ENCODE measurements around the gene INPP4A. TPM values are rescaled to one million over a fixed set of nuclear protein-coding genes. Genes with fewer than 3 reads are reported as not detected.
A peak's percentile ranks its signal among the peaks of the same experiment; 100 is the strongest.

Gene INPP4A
- total RNA-seq, 1 experiment from 2014 or later: 15.2 TPM

- no peak for DNase-seq (ENCODE audit: low spot score)
These were observed 13.5 kb downstream of the INPP4A start for GRCh38 chr2:98458207-98458606.

GRCh38 chr2:98458667-98459380 lies 14.2 kb downstream of the INPP4A start:
- DNase-seq (ENCODE audit: low spot score): no peak
- in situ Hi-C loops (cut with HindIII; ENCODE audit: low sequenced_read_pairs): no loop called here

More at GRCh38 chr2:98458207-98458606, 13.5 kb downstream of the INPP4A start:
- in situ Hi-C loops (cut with HindIII; ENCODE audit: low sequenced_read_pairs): no loop called here

GRCh38 chr2:98459496-98460175 lies 15.0 kb downstream of the INPP4A start:
- in situ Hi-C loops (cut with HindIII; ENCODE audit: low sequenced_read_pairs): no loop called here
- DNase-seq (ENCODE audit: low spot score): peak; percentile 57

GRCh38 chr2:98460573-98461497 lies 16.2 kb downstream of the INPP4A start:
- no peak for DNase-seq (ENCODE audit: low spot score)
- in situ Hi-C loops (cut with HindIII; ENCODE audit: low sequenced_read_pairs): no loop called here

- peak; percentile 52 for DNase-seq (ENCODE audit: low spot score)
- in situ Hi-C loops (cut with HindIII; ENCODE audit: low sequenced_read_pairs): no loop called here
These were observed 16.9 kb downstream of the INPP4A start for GRCh38 chr2:98461498-98462049.

- in situ Hi-C loops (cut with HindIII; ENCODE audit: low sequenced_read_pairs): no loop called here
These were observed 18.4 kb downstream of the INPP4A start for GRCh38 chr2:98463081-98463481.

GRCh38 chr2:98463551-98463971 lies 18.9 kb downstream of the INPP4A start:
- in situ Hi-C loops (cut with HindIII; ENCODE audit: low sequenced_read_pairs): no loop called here
- DNase-seq (ENCODE audit: low spot score): no peak

More at GRCh38 chr2:98463081-98463481, 18.4 kb downstream of the INPP4A start:
- DNase-seq (ENCODE audit: low spot score): peak; percentile 91

GRCh38 chr2:98463988-98464771 lies 19.5 kb downstream of the INPP4A start:
- in situ Hi-C loops (cut with HindIII; ENCODE audit: low sequenced_read_pairs): no loop called here
- no peak for DNase-seq (ENCODE audit: low spot score)

GRCh38 chr2:98464772-98465310 lies 20.2 kb downstream of the INPP4A start:
- in situ Hi-C loops (cut with HindIII; ENCODE audit: low sequenced_read_pairs): no loop called here
- DNase-seq (ENCODE audit: low spot score): no peak

GRCh38 chr2:98465456-98466226 lies 21.0 kb downstream of the INPP4A start:
- in situ Hi-C loops (cut with HindIII; ENCODE audit: low sequenced_read_pairs): no loop called here
- peak; percentile 93 for DNase-seq (ENCODE audit: low spot score)

GRCh38 chr2:98467082-98467536 lies 22.5 kb downstream of the INPP4A start:
- DNase-seq (ENCODE audit: low spot score): no peak
- in situ Hi-C loops (cut with HindIII; ENCODE audit: low sequenced_read_pairs): no loop called here

- in situ Hi-C loops (cut with HindIII; ENCODE audit: low sequenced_read_pairs): no loop called here
- DNase-seq (ENCODE audit: low spot score): no peak
These were observed 23.0 kb downstream of the INPP4A start for GRCh38 chr2:98467652-98468051.

GRCh38 chr2:98468621-98469236 lies 24.1 kb downstream of the INPP4A start:
- DNase-seq (ENCODE audit: low spot score): no peak
- in situ Hi-C loops (cut with HindIII; ENCODE audit: low sequenced_read_pairs): no loop called here

GRCh38 chr2:98469862-98470544 lies 25.3 kb downstream of the INPP4A start:
- in situ Hi-C loops (cut with HindIII; ENCODE audit: low sequenced_read_pairs): no loop called here
- DNase-seq (ENCODE audit: low spot score): no peak

- in situ Hi-C loops (cut with HindIII; ENCODE audit: low sequenced_read_pairs): no loop called here
These were observed 26.2 kb downstream of the INPP4A start for GRCh38 chr2:98470851-98471255.

GRCh38 chr2:98471402-98472131 lies 26.9 kb downstream of the INPP4A start:
- no peak for DNase-seq (ENCODE audit: low spot score)
- in situ Hi-C loops (cut with HindIII; ENCODE audit: low sequenced_read_pairs): no loop called here

More at GRCh38 chr2:98470851-98471255, 26.2 kb downstream of the INPP4A start:
- DNase-seq (ENCODE audit: low spot score): no peak
